HepG2 (cell line): ENCODE measurements around the gene NID1. TPM values are rescaled to one million over a fixed set of nuclear protein-coding genes. Genes with fewer than 3 reads are reported as not detected.

Source experiments
- CCDC6 ChIP-seq: sonication (generic); formaldehyde crosslinking; IDR thresholded peaks from 2 replicates; pipeline ENCODE4 v1.8.1; 2022; ENCODE audit warnings: mild to moderate bottlenecking, missing genetic modification reagents, moderate library complexity
- FOXK2 ChIP-seq: fragments of 450-650 bp; IDR thresholded peaks from 2 replicates; pipeline ENCODE4 v1.6.1; 2016
- JDP2 ChIP-seq: sonication (generic); formaldehyde crosslinking; IDR thresholded peaks from 2 replicates; pipeline ENCODE4 v1.8.1; 2022; ENCODE audit warnings: missing genetic modification reagents, borderline replicate concordance
- JUN ChIP-seq: sonication (generic); formaldehyde crosslinking; IDR thresholded peaks from 2 replicates; pipeline ENCODE4 v1.4.0; 2020; ENCODE audit warnings: mild to moderate bottlenecking, missing genetic modification reagents
- LRRFIP1 ChIP-seq: sonication (generic); formaldehyde crosslinking; conservative IDR thresholded peaks from 2 replicates; pipeline ENCODE4 v1.4.0; 2020; ENCODE audit warnings: missing genetic modification reagents
- MAFK ChIP-seq, 2 experiments: IDR thresholded peaks in 1 of 2; conservative IDR thresholded peaks in 1 of 2; 2 replicates each; pipeline ENCODE4 v1.6.1; 2011; ENCODE audit warnings: improper control_type of control experiment in 2 of 2, low read length in 2 of 2
- ONECUT2 ChIP-seq: sonication (generic); formaldehyde crosslinking; IDR thresholded peaks from 2 replicates; pipeline ENCODE4 v1.4.0; 2020; ENCODE audit warnings: missing genetic modification reagents
- SRF ChIP-seq: IDR thresholded peaks from 2 replicates; pipeline ENCODE4 v1.6.1; 2011; ENCODE audit warnings: mild to moderate bottlenecking, low read depth, low read length, moderate library complexity
- SSRP1 ChIP-seq: IDR thresholded peaks from 2 replicates; pipeline ENCODE4 v1.6.1; 2016; ENCODE audit warnings: control low read depth
- TAF15 ChIP-seq: fragments of 200-400 bp; formaldehyde crosslinking; IDR thresholded peaks from one replicate; pipeline ENCODE4 v1.6.1; 2018; ENCODE audit warnings: mild to moderate bottlenecking, low read depth, low read length; ENCODE audit not compliant: poor library complexity, severe bottlenecking
- TBX3 ChIP-seq: fragments of 450-650 bp; IDR thresholded peaks from 2 replicates; pipeline ENCODE4 v1.6.1; 2017; ENCODE audit warnings: antibody characterized with exemption, mild to moderate bottlenecking, inconsistent platforms, borderline replicate concordance
- ZBTB10 ChIP-seq: sonication (generic); formaldehyde crosslinking; IDR thresholded peaks from 2 replicates; pipeline ENCODE4 v1.4.0; 2020; ENCODE audit warnings: missing genetic modification reagents, borderline replicate concordance
- ZNF572 ChIP-seq: sonication (generic); formaldehyde crosslinking; IDR thresholded peaks from 2 replicates; pipeline ENCODE4 v1.5.1; 2020; ENCODE audit warnings: mild to moderate bottlenecking, missing genetic modification reagents
- ZNF580 ChIP-seq: IDR thresholded peaks from 2 replicates; pipeline ENCODE4 v1.6.1; 2016; ENCODE audit warnings: low read depth, borderline replicate concordance
- ZNF788 ChIP-seq: sonication (generic); formaldehyde crosslinking; IDR thresholded peaks from 2 replicates; pipeline ENCODE4 v1.5.0; 2020; ENCODE audit warnings: mild to moderate bottlenecking, missing genetic modification reagents, borderline replicate concordance
- polyA plus RNA-seq, 8 experiments: library from polyadenylated mRNA; depleted of rRNA in 3 of 8; stranded (reverse) in 7 of 8; unstranded in 1 of 8; fragments of >200 nt; fragmentation: Illumina TruSeq in 4 of 8; extraction: Trizol in 4 of 8; gene quantifications; 2 replicates each; pipeline versions ENCODE4 v1.2.1 to v1.2.3, GENCODE V29; 2011 to 2016; ENCODE audit warnings: low read depth in 4 of 8, missing spikeins in 1 of 8, mixed read lengths in 1 of 8; ENCODE audit not compliant: insufficient read depth in 1 of 8
- total RNA-seq, 5 experiments: library from RNA; depleted of rRNA; stranded (reverse); fragments of >200 nt; fragmentation: Illumina TruSeq; extraction: Trizol; gene quantifications; 2 replicates each; pipeline ENCODE4 v1.2.3, GENCODE V29; 2016; ENCODE audit warnings: low read depth in 1 of 5

The NID1 gene
- total and polyA plus RNA-seq, 2 of the 13 experiments (the other 11 are each of a cell fraction or from before 2014, with no cell fraction given): 50.2 to 56.1 TPM

GRCh38 chr1:236063919-236064673, 794 bp downstream of the NID1 start (continued):
- TF ChIP-seq TAF15 (no peak), ONECUT2 (CRISPR knock-in tag) (no peak), SRF (no peak), ZNF572 (CRISPR knock-in tag) (no peak), JUN (peak; percentile 90), ZNF788 (CRISPR knock-in tag) (peak; percentile 94; the same call in 1 of the 2 replicates), ZNF580 (peak; percentile 97; the same call in 1 of the 2 replicates), TBX3 (no peak), ZBTB10 (peak; percentile 57; the same call in 1 of the 2 replicates), MAFK (conservative IDR thresholded peaks at IDR 0.05 in 1 of 2, IDR thresholded peaks at IDR 0.05 in 1 of 2; ENCODE audit: low read length in 2 of 2) (no peak), CCDC6 (CRISPR knock-in tag) (peak; percentile 92), LRRFIP1 (CRISPR knock-in tag) (no peak), JDP2 (CRISPR knock-in tag) (peak; percentile 44; the same call in 1 of the 2 replicates), FOXK2 (no peak), SSRP1 (CRISPR knock-in tag) (no peak; the same call in 1 of the 2 replicates)
